Hepatocyte (in vitro differentiated cells): ENCODE data around the gene COPS7A. TPM values are rescaled to one million over a fixed set of nuclear protein-coding genes. Genes with fewer than 3 reads are reported as not detected.

Experiments used
- DNase-seq: peaks from one replicate; pipeline ENCODE4 v3.0.0-alpha.2; 2016; ENCODE audit warnings: low spot score
- H2AFZ ChIP-seq: fragments of 200-600 bp; sonication (generic); 2 replicates; pipeline ENCODE4 v1.6.0; 2016; ENCODE audit warnings: antibody characterized with exemption, mild to moderate bottlenecking
- H3K27ac ChIP-seq: fragments of 200-600 bp; sonication (generic); 2 replicates; pipeline ENCODE4 v1.5.1; 2016; ENCODE audit warnings: mild to moderate bottlenecking
- H3K27me3 ChIP-seq: fragments of 200-600 bp; sonication (generic); 2 replicates; pipeline ENCODE4 v1.6.1; 2016
- H3K36me3 ChIP-seq: fragments of 200-600 bp; sonication (generic); replicated peaks from 2 replicates; pipeline ENCODE4 v1.5.1; 2016; ENCODE audit warnings: low read depth; ENCODE audit not compliant: insufficient read depth
- H3K4me1 ChIP-seq: fragments of 200-600 bp; sonication (generic); 2 replicates; pipeline ENCODE4 v1.5.1; 2016; ENCODE audit warnings: mild to moderate bottlenecking, moderate library complexity; ENCODE audit not compliant: insufficient read depth
- H3K4me2 ChIP-seq: fragments of 200-600 bp; sonication (generic); 2 replicates; pipeline ENCODE4 v1.6.0; 2016
- H3K4me3 ChIP-seq: fragments of 200-600 bp; sonication (generic); 2 replicates; pipeline ENCODE4 v1.5.1; 2016; ENCODE audit warnings: mild to moderate bottlenecking
- H3K79me2 ChIP-seq: fragments of 200-600 bp; sonication (generic); 2 replicates; pipeline ENCODE4 v1.6.0; 2017; ENCODE audit warnings: mild to moderate bottlenecking
- H3K9me2 ChIP-seq: fragments of 200-600 bp; sonication (generic); replicated peaks from 2 replicates; pipeline ENCODE4 v1.6.0; 2017; ENCODE audit warnings: mild to moderate bottlenecking; ENCODE audit not compliant: insufficient read depth
- H3K9me3 ChIP-seq: fragments of 200-600 bp; sonication (generic); 2 replicates; pipeline ENCODE4 v1.5.1; 2016; ENCODE audit warnings: low read depth, mild to moderate bottlenecking
- H4K20me1 ChIP-seq: fragments of 200-600 bp; sonication (generic); 2 replicates; pipeline ENCODE4 v1.6.0; 2016; ENCODE audit warnings: mild to moderate bottlenecking; ENCODE audit not compliant: insufficient read depth, poor library complexity, severe bottlenecking
- EZH2 ChIP-seq: fragments of 200-600 bp; sonication (generic); IDR thresholded peaks from 2 replicates; pipeline ENCODE4 v1.6.1; 2016; ENCODE audit warnings: antibody characterized with exemption, mild to moderate bottlenecking, borderline replicate concordance
- EZH2phosphoT487 ChIP-seq: fragments of 200-600 bp; sonication (generic); IDR thresholded peaks from one replicate; pipeline ENCODE4 v1.6.1; 2018; ENCODE audit warnings: antibody characterized with exemption, mild to moderate bottlenecking, low read depth, moderate library complexity; ENCODE audit not compliant: unreplicated experiment, severe bottlenecking
- WGBS: methylation state at CpG from one replicate; pipeline ENCODE4 v1.1.6; 2016; ENCODE audit warnings: low lambda C conversion rate; ENCODE audit errors: missing lambda C conversion rate; 5-methylcytosine and 5-hydroxymethylcytosine counted together
- polyA plus RNA-seq: library from polyadenylated mRNA; unstranded; fragments of >200 nt; fragmentation: Nextera tagmentation; extraction: Ambion mirVana; gene quantifications from 2 replicates; pipeline ENCODE4 v1.2.1, GENCODE V29; 2016
- total RNA-seq: library from RNA; depleted of rRNA; stranded (reverse); fragments of >200 nt; gene quantifications from 2 replicates; pipeline ENCODE4 v1.2.3, GENCODE V29; 2014
- TF ChIP-seq, protein P1 (sequence below): fragments of 200-600 bp; sonication (generic); IDR thresholded peaks from 2 replicates; pipeline ENCODE4 v1.5.1; 2016; ENCODE audit warnings: antibody characterized with exemption, mild to moderate bottlenecking; ENCODE audit not compliant: poor library complexity

COPS7A gene
- total and polyA plus RNA-seq, 2 experiments from 2014 or later: 46.9 to 73.6 TPM

DNA sequence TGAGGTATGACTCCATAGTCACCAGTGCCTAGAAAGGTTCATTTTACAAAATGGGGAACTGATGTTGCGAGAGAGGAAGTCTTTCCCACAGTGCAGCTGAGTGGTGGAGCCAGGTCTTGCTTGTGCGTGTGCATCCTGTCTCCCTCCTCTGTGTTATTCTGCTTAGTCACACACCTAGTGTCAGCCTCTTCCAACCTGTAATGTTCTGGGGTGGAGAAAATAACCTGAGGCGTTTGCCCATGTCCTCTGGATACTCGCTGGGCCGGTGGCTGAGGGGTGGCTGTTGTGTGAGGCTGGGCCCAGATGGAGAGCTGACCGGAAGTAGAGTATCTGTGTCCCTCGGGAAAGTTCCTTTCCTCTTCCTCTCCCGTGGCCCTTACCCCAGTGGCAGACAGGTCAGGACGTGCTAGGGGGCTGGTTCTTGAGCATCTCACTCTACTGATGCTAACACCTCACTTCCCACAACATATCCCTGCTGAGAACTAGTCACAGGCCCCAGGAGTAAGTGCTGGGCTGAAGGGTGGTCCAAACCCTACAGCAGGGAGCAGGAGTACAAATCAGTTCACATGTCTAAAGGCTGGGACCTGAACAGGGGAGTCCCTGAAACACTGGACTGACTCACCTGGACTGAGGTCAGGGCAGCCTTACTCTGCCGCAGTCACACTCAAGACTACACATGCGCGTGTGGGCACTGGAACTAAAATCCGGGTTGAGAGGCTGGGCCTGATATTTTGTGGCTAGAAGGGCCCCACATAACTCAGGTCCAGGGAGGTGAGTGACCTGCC lies 22.1 kb downstream of the COPS7A start:
- WGBS: 88% methylated on average over 13 of the region's 13 CpGs
- Histone ChIP-seq H2AFZ (no peak overlapping the region), H3K27ac (no peak overlapping the region)

GRCh38 chr12:6747216-6747615 lies 23.4 kb downstream of the COPS7A start:
- Histone ChIP-seq H3K27me3 (no peaks in the 10 kb centered on the region), H4K20me1 (peaks cover 10% of the 10 kb centered on the region), H3K4me2 (no peak overlapping the region), H2AFZ (no peak overlapping the region), H3K36me3 (no peaks in the 10 kb centered on the region), H3K79me2 (peaks cover 20% of the 10 kb centered on the region), H3K4me3 (no peak overlapping the region), H3K9me2 (no peaks in the 10 kb centered on the region), H3K4me1 (peaks cover 7% of the 10 kb centered on the region), H3K27ac (no peak overlapping the region), H3K9me3 (no peaks in the 10 kb centered on the region)
- DNase-seq: no peak
- 86% methylated on average over 4 of the region's 4 CpGs for WGBS
- TF ChIP-seq EZH2phosphoT487 (no peak), EZH2 (no peak)
- TF ChIP-seq, protein P1, sequence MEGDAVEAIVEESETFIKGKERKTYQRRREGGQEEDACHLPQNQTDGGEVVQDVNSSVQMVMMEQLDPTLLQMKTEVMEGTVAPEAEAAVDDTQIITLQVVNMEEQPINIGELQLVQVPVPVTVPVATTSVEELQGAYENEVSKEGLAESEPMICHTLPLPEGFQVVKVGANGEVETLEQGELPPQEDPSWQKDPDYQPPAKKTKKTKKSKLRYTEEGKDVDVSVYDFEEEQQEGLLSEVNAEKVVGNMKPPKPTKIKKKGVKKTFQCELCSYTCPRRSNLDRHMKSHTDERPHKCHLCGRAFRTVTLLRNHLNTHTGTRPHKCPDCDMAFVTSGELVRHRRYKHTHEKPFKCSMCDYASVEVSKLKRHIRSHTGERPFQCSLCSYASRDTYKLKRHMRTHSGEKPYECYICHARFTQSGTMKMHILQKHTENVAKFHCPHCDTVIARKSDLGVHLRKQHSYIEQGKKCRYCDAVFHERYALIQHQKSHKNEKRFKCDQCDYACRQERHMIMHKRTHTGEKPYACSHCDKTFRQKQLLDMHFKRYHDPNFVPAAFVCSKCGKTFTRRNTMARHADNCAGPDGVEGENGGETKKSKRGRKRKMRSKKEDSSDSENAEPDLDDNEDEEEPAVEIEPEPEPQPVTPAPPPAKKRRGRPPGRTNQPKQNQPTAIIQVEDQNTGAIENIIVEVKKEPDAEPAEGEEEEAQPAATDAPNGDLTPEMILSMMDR: no peak

More for the DNA sequence above, 22.1 kb downstream of the COPS7A start:
- no peak overlapping the region for H3K4me3 ChIP-seq
- H3K27me3 ChIP-seq: no peaks in the 10 kb centered on the region
- H4K20me1 ChIP-seq: peaks cover 2% of the 10 kb centered on the region
- H3K79me2 ChIP-seq: peaks cover 8% of the 10 kb centered on the region
- no peak overlapping the region for H3K4me2 ChIP-seq
- H3K36me3 ChIP-seq: no peaks in the 10 kb centered on the region
- H3K4me1 ChIP-seq: no peaks in the 10 kb centered on the region
- no peaks in the 10 kb centered on the region for H3K9me2 ChIP-seq
- DNase-seq: no peak
- no peaks in the 10 kb centered on the region for H3K9me3 ChIP-seq
- no peak for TF ChIP-seq EZH2
- TF ChIP-seq EZH2phosphoT487: no peak
- TF ChIP-seq, protein P1: no peak

GRCh38 chr12:6748761-6749160 lies 24.9 kb downstream of the COPS7A start:
- 96% methylated on average over 25 of the region's 28 CpGs for WGBS
- Histone ChIP-seq H3K9me3 (no peaks in the 10 kb centered on the region), H3K36me3 (no peaks in the 10 kb centered on the region), H3K27ac (no peak overlapping the region), H3K79me2 (peaks cover 26% of the 10 kb centered on the region), H2AFZ (no peak overlapping the region), H3K4me3 (no peak overlapping the region), H4K20me1 (peaks cover 12% of the 10 kb centered on the region), H3K4me1 (peaks cover 7% of the 10 kb centered on the region), H3K27me3 (no peaks in the 10 kb centered on the region), H3K4me2 (no peak overlapping the region), H3K9me2 (no peaks in the 10 kb centered on the region)
- TF ChIP-seq EZH2phosphoT487 (no peak), EZH2 (no peak)
- TF ChIP-seq, protein P1: no peak
- DNase-seq: no peak
